ENCODE results near the gene GRIK3.
"Not testable (repeated sequence)": the region's sequence is repeated elsewhere in the genome, so short reads cannot be mapped to it uniquely, and the experiment has no call there.

Gene GRIK3

GRCh38 chr1:36934061-36934460 lies 100.3 kb downstream of the GRIK3 start:
- DNase-seq = no peak

- no peak for DNase-seq
These were observed 106.5 kb downstream of the GRIK3 start for GRCh38 chr1:36927826-36928225.

GRCh38 chr1:36925251-36925650 lies 109.1 kb downstream of the GRIK3 start:
- no peak for DNase-seq

DNA sequence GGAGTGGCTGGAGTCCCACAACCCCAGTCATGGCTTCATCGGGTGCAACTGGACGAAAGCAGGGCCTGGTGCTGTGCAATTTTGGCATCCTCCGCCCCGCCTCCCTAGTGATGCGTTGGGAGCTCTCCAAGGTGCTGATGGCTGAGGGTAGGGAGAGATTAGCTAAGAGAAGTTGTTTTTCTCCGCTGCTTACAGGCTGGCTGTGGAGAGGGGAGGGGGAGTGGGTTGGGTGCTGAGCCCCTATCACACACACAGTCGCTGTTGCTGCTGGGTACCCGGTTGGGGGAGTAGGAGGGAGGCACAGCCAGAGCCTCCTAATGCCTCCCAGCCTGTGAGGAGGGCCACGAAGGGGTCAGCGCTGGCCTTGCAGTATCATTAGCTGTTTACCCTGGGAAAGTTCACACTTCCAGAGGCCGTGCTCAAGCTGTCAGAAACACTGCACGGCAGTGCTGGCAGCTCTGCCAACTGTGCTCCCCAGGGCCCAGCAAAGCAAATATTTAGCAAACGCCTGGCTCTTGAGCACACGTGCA lies 110.0 kb downstream of the GRIK3 start:
- DNase-seq = no peak

DNA sequence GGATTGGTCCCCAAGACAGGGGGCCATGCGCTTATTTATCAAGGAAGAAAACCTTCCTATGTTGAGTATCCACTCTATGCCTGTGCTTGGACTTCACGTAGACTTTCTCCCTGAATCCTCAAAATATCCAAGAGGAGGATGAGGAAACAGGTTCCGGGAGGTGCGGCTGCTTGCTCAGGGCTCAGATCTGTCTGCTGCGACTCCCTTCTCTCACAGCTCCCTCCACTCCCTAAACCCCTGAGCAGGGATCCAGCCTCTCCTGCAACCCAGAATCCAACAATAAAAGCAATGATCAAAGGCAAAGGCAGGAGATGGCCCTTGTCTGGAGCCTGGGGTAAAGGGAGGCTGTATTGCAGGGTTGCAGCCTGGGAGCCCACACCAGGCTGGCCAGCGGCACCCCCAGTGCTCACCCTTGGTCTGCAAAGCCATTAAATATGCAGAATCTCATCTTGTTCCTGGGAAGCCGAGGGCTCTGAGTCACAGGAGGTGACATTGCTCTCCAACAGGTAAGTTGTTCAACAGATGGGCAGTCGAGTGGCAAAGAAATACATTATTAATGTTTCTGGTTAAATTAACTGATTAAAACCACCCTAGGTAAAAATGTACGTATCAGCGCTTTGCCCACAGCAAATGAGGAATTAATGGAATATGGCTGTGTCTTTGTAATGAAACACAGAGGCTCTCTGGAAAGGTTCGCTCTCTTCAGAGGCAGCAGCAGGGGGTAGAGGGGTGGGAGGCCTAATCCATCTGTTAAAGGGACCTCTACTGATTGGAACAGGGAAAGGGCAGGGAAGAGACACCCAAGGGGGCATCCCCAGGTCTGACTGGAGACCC lies 111.5 kb downstream of the GRIK3 start:
- DNase-seq = no peak

- DNase-seq = no peak
These were observed 112.2 kb downstream of the GRIK3 start for GRCh38 chr1:36922071-36922470.

- DNase-seq = no peak
These were observed 113.4 kb downstream of the GRIK3 start for GRCh38 chr1:36920801-36921405.

- no peak for DNase-seq
These were observed 113.9 kb downstream of the GRIK3 start for GRCh38 chr1:36920371-36920770.

GRCh38 chr1:36919491-36920145 lies 114.7 kb downstream of the GRIK3 start:
- DNase-seq = no peak

DNA sequence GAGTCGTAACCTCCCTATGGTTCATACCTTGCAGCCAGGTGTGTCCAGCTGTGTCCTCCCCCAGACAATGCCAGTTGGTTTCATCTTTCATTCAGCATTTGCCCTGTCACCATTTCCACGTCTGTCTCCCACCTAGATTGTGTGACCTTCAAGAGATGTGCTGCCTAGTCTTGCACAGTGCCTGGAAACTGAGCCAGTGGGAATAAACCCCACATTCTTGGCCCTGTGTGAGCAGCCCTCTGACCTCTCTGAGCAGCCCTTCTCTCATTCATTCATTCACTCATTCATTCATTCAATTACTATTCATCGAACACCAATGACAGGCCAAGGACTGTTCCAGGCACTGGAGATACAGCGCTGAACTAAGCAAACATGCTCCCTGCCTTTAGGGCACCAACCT lies 115.7 kb downstream of the GRIK3 start:
- no peak for DNase-seq

DNA sequence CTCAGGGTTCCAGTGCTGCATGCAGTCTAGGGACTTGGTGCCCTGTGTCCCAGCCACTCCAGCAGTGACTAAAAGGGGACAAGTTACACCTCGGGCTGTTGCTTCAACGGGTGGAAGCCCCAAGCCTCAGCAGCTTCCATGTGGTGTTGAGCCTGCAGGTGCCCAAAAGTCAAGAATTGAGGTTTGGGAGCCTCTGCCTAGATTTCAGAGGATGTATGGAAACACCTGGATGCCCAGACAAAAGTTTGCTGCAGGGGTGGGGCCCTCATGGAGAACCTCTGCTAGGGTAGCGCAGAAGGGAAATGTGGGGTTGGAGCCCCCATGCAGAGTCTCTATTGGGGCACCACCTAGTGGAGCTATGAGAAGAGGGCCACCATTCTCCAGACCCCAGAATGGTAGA lies 117.8 kb downstream of the GRIK3 start:
- not testable (repeated sequence) for DNase-seq

DNA sequence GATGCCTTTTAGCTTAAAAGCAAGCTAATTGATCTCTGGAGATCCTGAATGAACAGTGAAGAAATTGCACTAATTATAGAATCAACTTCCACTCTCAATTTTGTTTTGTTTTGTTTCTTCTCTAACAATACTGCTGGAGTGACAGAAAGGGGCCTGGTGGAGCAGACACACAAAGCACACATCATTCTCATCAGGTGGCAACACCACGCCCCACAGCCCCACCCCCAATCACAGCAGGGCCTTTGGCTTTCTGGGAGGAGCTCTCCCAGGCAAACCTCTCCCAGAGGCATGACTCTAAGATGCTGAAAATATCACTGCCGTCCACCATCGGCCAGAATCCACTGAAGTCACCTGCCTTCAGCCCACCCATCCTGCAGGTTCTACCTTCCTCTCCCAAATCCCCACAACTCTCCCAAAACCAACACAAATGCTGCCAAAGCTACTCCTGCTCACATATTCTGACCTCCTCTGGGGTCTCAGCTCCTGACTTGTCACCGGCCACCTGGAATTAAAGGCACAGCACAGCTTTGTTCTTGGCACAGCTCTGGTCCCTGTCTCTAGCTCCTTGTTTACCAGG lies 120.7 kb downstream of the GRIK3 start:
- DNase-seq = no peak

- no peak for DNase-seq
These were observed 121.3 kb downstream of the GRIK3 start for GRCh38 chr1:36913016-36913415.

DNA sequence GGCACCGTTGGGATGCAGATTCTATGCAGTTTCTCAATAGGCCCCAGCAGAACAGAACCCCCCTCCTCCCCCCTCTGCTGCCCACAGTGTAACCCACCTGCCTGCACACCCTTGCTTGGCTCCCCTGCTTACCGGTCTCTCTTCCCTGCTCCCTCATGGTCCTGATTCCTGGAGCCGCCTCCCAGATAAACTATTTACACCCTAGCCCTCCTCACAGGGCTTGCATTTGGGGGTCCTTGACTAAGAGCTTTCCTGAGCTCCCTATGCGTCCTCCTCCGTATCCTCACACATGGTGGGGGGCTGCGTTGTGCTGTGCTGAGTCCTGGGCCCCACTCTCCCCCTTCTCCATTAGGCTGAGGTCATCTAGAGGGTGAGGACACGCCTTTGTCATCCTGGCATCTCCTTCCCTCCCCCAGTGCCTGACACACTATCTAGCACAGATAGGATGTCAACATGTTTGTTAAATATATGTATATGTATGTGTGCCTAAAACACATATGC lies 121.9 kb downstream of the GRIK3 start:
- no peak for DNase-seq

GRCh38 chr1:36911561-36912364 lies 122.6 kb downstream of the GRIK3 start:
- no peak for DNase-seq

DNA sequence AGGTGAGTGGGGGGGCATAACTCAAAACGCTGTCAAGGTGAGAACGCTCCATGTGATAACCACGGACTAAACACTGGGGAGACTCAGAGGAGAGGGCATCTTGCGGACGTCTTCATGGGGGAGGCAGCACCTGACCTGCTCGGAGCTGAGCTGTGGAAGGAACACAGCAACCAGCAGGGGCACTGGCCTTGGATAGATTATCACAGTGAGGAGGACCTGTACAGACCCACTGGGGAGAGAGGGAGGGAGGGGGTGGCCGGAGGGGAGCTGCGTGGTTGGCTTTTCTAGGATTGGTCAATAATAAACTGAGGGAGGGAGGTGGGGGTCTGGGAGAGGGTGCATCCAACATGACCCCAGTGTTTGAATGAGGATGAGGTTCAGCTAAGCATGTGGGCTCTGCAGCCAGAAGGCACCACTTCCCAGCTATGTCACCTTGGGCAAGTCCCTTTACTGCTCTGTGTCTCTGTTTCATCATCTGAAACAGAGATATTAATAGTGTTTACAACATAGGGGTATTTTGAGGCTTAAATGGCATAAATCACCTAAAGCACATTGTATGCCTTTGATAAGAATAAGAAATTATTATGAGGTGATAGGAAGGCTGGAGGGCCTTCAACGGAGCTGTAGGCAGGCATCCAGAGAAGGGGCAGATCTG lies 123.3 kb downstream of the GRIK3 start:
- DNase-seq = no peak

DNA sequence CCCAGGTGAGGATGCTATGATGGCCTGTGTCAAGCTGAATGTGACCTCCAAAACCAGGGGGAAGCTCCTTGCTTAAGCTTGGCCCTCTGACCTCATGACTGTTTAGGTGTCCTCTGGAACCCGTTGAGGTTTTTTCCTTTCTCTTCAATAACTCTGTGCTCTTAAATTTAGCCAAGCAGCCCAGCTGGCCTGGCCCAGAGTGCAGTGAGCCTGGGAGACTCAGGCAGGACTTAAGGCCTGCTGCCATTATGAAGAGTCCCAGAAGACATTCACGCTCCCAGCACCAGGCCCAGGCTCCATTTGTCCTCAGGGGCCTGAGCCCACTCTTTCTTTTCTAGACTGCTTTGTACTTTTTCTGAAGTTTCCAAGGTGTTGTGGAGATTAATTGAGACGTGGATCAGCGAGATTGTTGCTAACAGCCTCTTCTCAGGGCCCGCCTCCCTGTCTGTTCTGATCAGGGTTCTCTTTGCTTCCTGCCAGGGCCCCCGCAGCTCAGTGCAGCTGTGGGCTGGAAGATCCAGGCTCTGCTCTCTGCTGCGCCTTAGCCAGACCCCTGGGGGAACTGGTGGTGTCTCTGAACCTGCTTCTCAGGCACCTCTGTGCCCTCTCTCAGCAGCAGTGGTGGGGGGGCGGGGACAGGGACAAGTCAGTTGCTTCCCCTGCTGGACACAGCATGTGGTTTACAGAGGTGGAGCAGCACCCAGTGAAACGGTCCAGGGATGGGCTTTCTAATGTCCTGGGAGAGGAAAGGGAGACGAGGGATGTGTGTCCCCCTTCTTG lies 124.2 kb downstream of the GRIK3 start:
- no peak for DNase-seq

DNA sequence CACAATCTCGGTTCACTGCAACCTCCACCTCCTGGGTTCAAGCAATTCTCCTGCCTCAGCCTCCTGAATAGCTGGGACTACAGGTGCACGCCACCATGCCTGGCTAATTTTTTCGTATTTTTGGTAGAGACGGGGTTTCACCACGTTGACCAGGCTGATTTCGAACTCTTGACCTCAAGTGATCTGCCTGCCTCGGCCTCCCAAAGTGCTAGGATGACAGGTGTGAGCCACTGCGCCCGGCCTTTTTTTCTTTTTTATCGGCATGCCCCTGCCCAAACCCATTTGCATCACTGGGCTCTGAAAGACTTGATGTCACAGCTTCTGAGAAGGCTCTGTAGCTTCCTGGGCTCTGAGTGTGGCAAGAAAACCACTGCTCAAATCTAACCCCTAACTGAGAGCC lies 125.0 kb downstream of the GRIK3 start:
- DNase-seq = not testable (repeated sequence)

DNA sequence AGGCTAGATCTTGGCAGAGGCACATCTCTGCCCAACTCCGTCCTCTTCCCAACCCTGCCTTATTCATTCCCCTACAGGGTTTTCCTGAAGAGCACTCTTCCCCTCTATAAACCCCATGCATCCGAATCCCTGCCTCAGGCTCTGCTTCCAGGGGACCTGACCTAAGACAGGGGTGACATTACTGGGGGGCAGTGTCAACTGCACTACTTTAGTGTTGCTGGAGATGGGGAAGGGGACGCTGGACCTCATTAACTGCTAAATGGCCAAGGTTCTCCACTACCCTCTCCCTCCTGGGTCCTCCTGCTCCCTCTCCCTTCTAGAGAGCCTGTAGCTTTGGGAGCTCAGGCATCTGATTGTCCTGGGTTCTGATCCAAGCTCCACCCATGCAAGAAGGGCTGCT lies 126.2 kb downstream of the GRIK3 start:
- no peak for DNase-seq

GRCh38 chr1:36906555-36906954 lies 127.8 kb downstream of the GRIK3 start:
- no peak for DNase-seq

DNA sequence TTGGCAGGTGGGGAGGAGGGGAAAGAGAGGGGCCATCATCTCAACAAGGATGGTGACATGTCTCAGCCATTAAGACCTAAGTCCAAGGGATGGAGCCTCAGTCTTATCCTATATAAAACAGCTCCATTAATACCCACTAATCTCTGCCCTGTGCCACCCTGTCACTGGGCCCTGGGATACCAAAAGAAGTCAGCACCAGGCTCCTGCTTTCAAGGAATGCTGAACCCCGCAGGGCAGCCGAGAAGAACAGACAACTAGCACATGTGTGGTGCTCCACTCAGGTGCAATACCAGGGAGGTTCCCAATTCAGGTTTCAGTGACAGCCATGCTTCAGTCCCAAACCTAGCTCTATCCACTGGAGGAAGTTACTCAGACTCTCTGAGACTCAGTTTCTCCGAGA lies 128.4 kb downstream of the GRIK3 start:
- no peak for DNase-seq
